Fibroblast of mammary gland (primary cell): ENCODE measurements around the gene CTNS.

Experiments used
- DNase-seq: peaks from one replicate; pipeline ENCODE4 v3.0.0-alpha.2; 2010; ENCODE audit warnings: low read depth
- H3K4me3 ChIP-seq: 2 replicates; pipeline ENCODE4 v1.5.1; 2011; ENCODE audit warnings: low read depth, mild to moderate bottlenecking, low read length, moderate library complexity; ENCODE audit not compliant: control insufficient read depth
- CTCF ChIP-seq: conservative IDR thresholded peaks from 2 replicates; pipeline ENCODE4 v1.5.1; 2011; ENCODE audit warnings: low read depth, low read length, inconsistent platforms; ENCODE audit not compliant: control insufficient read depth, insufficient read depth

The CTNS gene

DNA sequence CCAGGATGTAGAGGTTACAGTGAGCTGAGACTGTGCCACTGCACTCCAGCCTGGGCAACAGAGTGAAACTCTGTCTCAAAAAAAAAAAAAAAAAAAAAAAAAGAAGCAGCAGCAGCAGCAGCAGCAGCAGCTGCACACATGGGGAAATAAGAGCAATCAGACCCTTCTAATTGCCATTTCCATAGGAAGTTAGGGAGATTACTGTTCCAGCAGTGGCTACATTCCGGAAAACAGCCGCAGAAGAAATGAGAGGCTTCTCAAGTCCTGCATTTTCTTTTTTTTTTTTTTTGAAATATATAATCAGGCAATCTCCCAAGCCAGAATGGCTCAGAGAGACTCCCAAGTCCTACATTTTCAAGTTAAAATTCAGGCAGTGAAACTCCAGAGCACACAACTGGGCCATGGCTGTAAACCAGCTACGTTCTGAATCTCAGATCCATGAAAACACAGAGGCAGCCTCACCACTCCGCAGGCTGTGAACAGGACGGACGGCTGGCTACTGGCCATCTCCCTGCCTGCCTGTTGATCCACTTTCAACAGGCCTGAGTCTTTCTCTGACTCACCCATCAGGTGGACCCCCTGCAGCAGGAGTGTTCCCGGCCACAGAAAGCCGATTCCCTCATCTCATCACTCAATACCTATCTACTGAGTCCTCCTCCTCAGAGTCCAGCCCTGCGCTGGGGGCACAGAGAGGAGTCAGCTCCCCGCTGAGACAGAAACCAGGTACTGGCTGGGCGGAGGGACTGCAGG is 42.3 kb upstream of the CTNS start:
- DNase-seq, result peak; percentile 83
- no peak overlapping the region for H3K4me3 ChIP-seq
- no peak for TF ChIP-seq CTCF

DNA sequence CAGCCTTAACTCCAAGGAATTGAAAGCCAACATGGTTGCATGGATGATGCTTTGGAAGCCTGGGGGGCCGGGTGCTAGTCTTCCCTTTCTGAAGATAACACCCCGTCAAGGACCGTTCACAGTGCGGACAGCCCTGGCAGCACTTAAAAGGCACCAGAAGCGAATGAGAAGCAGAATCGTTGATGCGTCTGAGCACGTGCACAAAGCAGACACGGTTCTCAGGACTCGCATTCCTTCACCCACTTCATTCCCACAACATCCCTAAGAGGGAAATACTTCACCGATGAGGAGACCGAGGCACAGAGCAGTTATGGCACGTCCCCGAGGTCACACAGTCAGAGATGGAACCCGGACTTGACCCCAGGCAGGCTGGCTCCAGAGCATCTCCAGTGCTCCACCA is 41.6 kb upstream of the CTNS start:
- no peak for TF ChIP-seq CTCF
- H3K4me3 ChIP-seq, result no peak overlapping the region
- DNase-seq, result peak; percentile 33

DNA sequence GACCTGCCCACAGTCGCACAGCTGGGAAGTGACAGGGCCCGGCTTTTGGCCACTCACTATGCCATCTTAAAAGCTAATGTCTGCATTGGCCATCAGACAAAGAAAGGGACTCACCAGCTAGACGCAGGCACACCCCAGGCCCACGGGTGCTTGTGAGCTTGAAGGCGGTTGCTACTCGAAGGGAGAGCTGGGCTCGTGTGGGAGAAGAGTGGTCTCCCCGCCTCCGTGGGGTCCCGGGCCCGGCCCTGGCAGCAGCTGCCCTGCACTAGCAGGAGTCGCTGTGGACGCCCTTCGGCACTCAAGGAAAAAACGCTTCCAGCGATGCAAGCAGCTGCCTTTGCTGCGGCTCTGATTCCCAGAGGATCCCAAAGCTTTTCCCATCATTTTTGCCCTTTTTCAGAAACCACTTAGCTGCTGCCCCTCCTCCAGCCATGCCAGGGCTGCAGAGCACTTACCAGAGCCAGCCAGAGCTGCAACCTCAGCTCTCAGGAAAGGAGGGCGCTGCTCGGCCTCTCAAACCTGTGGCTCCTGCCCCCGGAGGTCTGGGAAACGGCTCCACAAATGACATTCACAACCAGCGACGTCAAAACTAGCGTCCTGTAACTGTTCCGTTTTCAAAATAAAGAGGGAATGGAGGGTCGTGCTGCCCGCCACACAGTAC is 39.6 kb upstream of the CTNS start:
- H3K4me3 ChIP-seq, result no peak overlapping the region
- no peak for DNase-seq
- no peak for TF ChIP-seq CTCF

GRCh38 chr17:3598078-3598477 is 38.5 kb upstream of the CTNS start:
- H3K4me3 ChIP-seq, result no peak overlapping the region
- no peak for TF ChIP-seq CTCF
- DNase-seq, result no peak

- no peak overlapping the region for H3K4me3 ChIP-seq
- no peak for TF ChIP-seq CTCF
- DNase-seq, result no peak
Measured at GRCh38 chr17:3600529-3601205, 35.9 kb upstream of the CTNS start.

- peak; percentile 42 for DNase-seq
- no peak overlapping the region for H3K4me3 ChIP-seq
- peak; percentile 43 for TF ChIP-seq CTCF
Measured at GRCh38 chr17:3602499-3602898, 34.1 kb upstream of the CTNS start.
